ENCODE results near the gene NR3C2.

The NR3C2 gene

DNA sequence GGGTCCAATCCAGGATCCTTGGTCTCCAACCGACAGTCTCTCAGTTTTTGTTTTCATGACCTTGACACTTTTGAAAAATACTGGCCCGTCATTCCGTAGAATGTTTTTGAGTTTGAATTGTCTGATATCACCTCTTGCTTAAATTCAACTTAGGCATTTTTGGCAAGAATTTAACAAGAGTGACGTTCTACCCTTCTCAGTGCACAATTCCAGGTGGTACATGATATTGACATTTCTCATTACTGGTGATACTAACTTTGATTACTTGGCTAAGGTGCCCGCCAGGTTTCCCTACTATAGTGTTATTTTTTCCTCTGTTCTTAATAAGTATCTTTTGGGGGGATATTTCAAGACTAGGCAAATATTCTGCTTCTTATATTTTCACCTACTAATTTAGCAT lies 215.1 kb downstream of the NR3C2 start:
- Histone ChIP-seq H3K36me3 (ENCODE audit: insufficient read depth, low read length) (no peaks in the 10 kb centered on the region), H3K79me2 (ENCODE audit: insufficient read depth, low read length) (no peaks in the 10 kb centered on the region), H3K27me3 (ENCODE audit: insufficient read depth, low read length, poor library complexity) (no peaks in the 10 kb centered on the region), H3K9me3 (ENCODE audit: insufficient read depth, low read length, severe bottlenecking) (no peaks in the 10 kb centered on the region), H3K4me2 (ENCODE audit: insufficient read depth, low read length) (no peak overlapping the region), H3K9ac (ENCODE audit: low read depth, low read length) (no peak overlapping the region), H2AFZ (ENCODE audit: low read depth, low read length) (no peak overlapping the region), H3K4me1 (ENCODE audit: insufficient read depth, low read length) (no peaks in the 10 kb centered on the region), H3K27ac (ENCODE audit: low read length) (no peak overlapping the region), H4K20me1 (ENCODE audit: insufficient read depth, low read length) (no peaks in the 10 kb centered on the region), H3K4me3 (ENCODE audit: low read depth in 1 of 2, low read length in 2 of 2) (no peak overlapping the region)
- TF ChIP-seq EZH2 (IDR thresholded peaks at IDR 0.05; ENCODE audit: borderline replicate concordance, low read depth, low read length, severe bottlenecking): no peak
- TF ChIP-seq, protein P1, sequence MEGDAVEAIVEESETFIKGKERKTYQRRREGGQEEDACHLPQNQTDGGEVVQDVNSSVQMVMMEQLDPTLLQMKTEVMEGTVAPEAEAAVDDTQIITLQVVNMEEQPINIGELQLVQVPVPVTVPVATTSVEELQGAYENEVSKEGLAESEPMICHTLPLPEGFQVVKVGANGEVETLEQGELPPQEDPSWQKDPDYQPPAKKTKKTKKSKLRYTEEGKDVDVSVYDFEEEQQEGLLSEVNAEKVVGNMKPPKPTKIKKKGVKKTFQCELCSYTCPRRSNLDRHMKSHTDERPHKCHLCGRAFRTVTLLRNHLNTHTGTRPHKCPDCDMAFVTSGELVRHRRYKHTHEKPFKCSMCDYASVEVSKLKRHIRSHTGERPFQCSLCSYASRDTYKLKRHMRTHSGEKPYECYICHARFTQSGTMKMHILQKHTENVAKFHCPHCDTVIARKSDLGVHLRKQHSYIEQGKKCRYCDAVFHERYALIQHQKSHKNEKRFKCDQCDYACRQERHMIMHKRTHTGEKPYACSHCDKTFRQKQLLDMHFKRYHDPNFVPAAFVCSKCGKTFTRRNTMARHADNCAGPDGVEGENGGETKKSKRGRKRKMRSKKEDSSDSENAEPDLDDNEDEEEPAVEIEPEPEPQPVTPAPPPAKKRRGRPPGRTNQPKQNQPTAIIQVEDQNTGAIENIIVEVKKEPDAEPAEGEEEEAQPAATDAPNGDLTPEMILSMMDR (IDR thresholded peaks at IDR 0.05; ENCODE audit: borderline replicate concordance, extremely low read depth, low read length, poor library complexity, severe bottlenecking): no peak
- DNase-seq: no peak
- ATAC-seq (ENCODE audit: insufficient read depth, low read depth): no peak

DNA sequence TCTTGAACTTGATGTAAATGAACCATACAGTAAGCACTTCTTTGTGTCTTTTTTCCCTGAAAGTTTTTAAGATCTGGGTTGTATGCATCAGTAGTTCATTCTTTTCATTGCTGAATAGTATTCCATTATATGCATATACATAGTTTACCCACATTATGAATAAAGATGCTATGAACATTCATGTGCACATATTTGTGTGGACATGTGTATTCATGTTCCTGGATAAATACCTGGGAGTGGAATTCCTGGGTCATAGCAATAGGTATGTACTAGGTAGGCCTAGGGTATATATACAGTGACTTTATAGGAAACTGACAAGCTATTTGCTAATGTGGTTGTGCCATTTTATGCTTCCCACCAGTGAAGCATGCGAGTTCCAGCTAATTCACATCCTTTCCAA lies 215.9 kb downstream of the NR3C2 start:
- ATAC-seq (ENCODE audit: insufficient read depth, low read depth) (no peak), DNase-seq (no peak)
- Histone ChIP-seq H2AFZ (ENCODE audit: low read depth, low read length) (no peak overlapping the region), H3K27ac (ENCODE audit: low read length) (no peak overlapping the region), H3K36me3 (ENCODE audit: insufficient read depth, low read length) (no peaks in the 10 kb centered on the region), H4K20me1 (ENCODE audit: insufficient read depth, low read length) (no peaks in the 10 kb centered on the region), H3K9me3 (ENCODE audit: insufficient read depth, low read length, severe bottlenecking) (no peaks in the 10 kb centered on the region), H3K79me2 (ENCODE audit: insufficient read depth, low read length) (no peaks in the 10 kb centered on the region), H3K27me3 (ENCODE audit: insufficient read depth, low read length, poor library complexity) (no peaks in the 10 kb centered on the region), H3K4me1 (ENCODE audit: insufficient read depth, low read length) (no peaks in the 10 kb centered on the region), H3K9ac (ENCODE audit: low read depth, low read length) (no peak overlapping the region), H3K4me3 (ENCODE audit: low read depth in 1 of 2, low read length in 2 of 2) (no peak overlapping the region), H3K4me2 (ENCODE audit: insufficient read depth, low read length) (no peak overlapping the region)
- TF ChIP-seq EZH2 (IDR thresholded peaks at IDR 0.05; ENCODE audit: borderline replicate concordance, low read depth, low read length, severe bottlenecking): no peak
- TF ChIP-seq, protein P1 (IDR thresholded peaks at IDR 0.05; ENCODE audit: borderline replicate concordance, extremely low read depth, low read length, poor library complexity, severe bottlenecking): no peak

DNA sequence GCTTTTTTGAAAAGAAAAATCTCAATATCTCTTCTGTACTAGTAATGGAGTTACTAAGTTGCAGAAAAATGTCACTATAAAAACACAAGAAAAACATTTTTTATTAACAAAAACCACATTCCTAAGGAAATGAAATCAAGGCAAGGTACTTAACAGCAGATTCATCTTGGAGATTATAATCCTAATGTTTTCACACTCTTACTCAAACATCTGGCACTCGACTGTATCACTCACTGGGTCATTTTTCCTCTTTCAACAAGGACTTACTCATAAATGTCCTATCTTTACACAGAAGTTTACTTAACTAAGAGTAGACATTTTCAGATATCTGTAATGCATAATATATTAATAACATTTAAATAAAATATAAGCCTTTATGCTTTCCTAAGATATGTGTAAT lies 216.6 kb downstream of the NR3C2 start:
- H3K27ac ChIP-seq (ENCODE audit: low read length): no peak overlapping the region
- TF ChIP-seq EZH2 (IDR thresholded peaks at IDR 0.05; ENCODE audit: borderline replicate concordance, low read depth, low read length, severe bottlenecking): no peak
- TF ChIP-seq, protein P1 (IDR thresholded peaks at IDR 0.05; ENCODE audit: borderline replicate concordance, extremely low read depth, low read length, poor library complexity, severe bottlenecking): no peak
- ATAC-seq (ENCODE audit: insufficient read depth, low read depth): no peak

DNA sequence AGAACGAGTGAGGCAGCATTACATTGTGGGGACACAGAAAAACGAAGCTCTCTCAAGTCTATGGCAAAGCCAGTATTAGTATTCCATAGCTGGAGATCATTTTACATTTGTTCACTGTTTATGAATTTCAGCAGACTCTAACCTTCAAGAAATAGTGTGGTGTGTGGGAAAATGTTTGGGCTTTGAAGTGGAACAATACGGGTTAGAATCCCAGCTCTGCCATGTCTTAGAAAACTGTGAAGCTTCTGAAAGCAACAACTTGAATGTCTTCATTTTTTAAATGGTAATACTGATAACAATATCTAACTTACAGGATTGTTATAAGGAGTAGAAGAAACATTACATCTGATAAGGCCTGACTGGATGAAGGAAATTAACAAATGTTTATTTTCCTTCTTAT lies 217.7 kb downstream of the NR3C2 start:
- Histone ChIP-seq H3K27me3 (ENCODE audit: insufficient read depth, low read length, poor library complexity) (no peaks in the 10 kb centered on the region), H4K20me1 (ENCODE audit: insufficient read depth, low read length) (no peaks in the 10 kb centered on the region), H3K27ac (ENCODE audit: low read length) (no peak overlapping the region), H3K9ac (ENCODE audit: low read depth, low read length) (no peak overlapping the region), H3K9me3 (ENCODE audit: insufficient read depth, low read length, severe bottlenecking) (no peaks in the 10 kb centered on the region), H3K4me1 (ENCODE audit: insufficient read depth, low read length) (no peaks in the 10 kb centered on the region), H3K4me2 (ENCODE audit: insufficient read depth, low read length) (no peak overlapping the region), H3K79me2 (ENCODE audit: insufficient read depth, low read length) (no peaks in the 10 kb centered on the region), H3K4me3 (ENCODE audit: low read depth in 1 of 2, low read length in 2 of 2) (no peak overlapping the region), H2AFZ (ENCODE audit: low read depth, low read length) (no peak overlapping the region), H3K36me3 (ENCODE audit: insufficient read depth, low read length) (no peaks in the 10 kb centered on the region)
- ATAC-seq (ENCODE audit: insufficient read depth, low read depth): no peak
- TF ChIP-seq, protein P1 (IDR thresholded peaks at IDR 0.05; ENCODE audit: borderline replicate concordance, extremely low read depth, low read length, poor library complexity, severe bottlenecking): no peak
- no peak for TF ChIP-seq EZH2 (IDR thresholded peaks at IDR 0.05; ENCODE audit: borderline replicate concordance, low read depth, low read length, severe bottlenecking)
- no peak for DNase-seq

More for the DNA sequence above, 216.6 kb downstream of the NR3C2 start:
- Histone ChIP-seq H3K4me1 (ENCODE audit: insufficient read depth, low read length) (no peaks in the 10 kb centered on the region), H4K20me1 (ENCODE audit: insufficient read depth, low read length) (no peaks in the 10 kb centered on the region), H3K4me3 (ENCODE audit: low read depth in 1 of 2, low read length in 2 of 2) (no peak overlapping the region), H3K36me3 (ENCODE audit: insufficient read depth, low read length) (no peaks in the 10 kb centered on the region), H3K9me3 (ENCODE audit: insufficient read depth, low read length, severe bottlenecking) (no peaks in the 10 kb centered on the region), H3K79me2 (ENCODE audit: insufficient read depth, low read length) (no peaks in the 10 kb centered on the region), H3K9ac (ENCODE audit: low read depth, low read length) (no peak overlapping the region), H3K27me3 (ENCODE audit: insufficient read depth, low read length, poor library complexity) (no peaks in the 10 kb centered on the region), H3K4me2 (ENCODE audit: insufficient read depth, low read length) (no peak overlapping the region), H2AFZ (ENCODE audit: low read depth, low read length) (no peak overlapping the region)
- no peak for DNase-seq
